ENCODE measurements around the gene DUSP23.

Gene DUSP23

DNA sequence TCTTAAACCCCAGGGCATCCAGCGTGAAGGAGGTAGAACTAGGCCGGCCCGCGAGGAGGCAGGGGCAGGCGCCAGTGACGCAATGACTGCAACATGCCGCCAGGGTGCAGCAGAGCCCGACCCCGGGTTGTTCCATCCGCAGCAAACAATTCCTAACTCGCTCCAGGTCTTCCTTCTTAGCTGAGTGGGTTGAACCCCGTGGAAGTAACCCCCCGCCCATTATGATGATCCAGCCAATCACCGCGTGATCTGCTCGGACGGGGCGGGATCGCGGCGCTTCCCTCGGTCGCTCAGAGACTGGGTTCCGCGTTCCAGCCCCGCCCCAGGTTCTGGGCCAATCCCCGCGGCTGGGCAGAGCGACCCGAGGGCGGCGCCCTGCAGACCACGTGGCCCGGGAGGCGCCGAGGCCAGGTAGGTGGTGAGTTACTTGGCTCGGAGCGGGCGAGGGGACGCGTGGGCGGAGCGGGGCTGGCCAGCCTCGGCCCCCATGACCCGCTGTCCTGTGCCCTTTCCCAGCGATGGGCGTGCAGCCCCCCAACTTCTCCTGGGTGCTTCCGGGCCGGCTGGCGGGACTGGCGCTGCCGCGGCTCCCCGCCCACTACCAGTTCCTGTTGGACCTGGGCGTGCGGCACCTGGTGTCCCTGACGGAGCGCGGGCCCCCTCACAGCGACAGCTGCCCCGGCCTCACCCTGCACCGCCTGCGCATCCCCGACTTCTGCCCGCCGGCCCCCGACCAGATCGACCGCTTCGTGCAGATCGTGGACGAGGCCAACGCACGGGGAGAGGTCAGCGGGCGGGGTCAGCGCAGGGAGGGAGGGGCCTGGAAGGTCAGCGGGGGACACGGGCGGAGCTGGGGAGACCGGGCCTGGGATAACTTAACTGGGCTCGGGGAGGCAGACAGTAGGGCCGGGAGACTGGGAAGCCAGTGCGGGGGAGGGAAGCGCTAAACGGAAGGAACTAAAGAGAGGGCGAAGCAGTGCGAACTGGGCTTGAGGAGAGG, at the start of gene DUSP23:
TSS of gene DUSP23 (plus strand) at position 380 of the 1,000 bp plus-strand sequence. CDS start at position 519, 139 bp downstream.
- peak; percentile 50 for DNase-seq (ENCODE audit: low read depth)
- TF ChIP-seq, protein P1, sequence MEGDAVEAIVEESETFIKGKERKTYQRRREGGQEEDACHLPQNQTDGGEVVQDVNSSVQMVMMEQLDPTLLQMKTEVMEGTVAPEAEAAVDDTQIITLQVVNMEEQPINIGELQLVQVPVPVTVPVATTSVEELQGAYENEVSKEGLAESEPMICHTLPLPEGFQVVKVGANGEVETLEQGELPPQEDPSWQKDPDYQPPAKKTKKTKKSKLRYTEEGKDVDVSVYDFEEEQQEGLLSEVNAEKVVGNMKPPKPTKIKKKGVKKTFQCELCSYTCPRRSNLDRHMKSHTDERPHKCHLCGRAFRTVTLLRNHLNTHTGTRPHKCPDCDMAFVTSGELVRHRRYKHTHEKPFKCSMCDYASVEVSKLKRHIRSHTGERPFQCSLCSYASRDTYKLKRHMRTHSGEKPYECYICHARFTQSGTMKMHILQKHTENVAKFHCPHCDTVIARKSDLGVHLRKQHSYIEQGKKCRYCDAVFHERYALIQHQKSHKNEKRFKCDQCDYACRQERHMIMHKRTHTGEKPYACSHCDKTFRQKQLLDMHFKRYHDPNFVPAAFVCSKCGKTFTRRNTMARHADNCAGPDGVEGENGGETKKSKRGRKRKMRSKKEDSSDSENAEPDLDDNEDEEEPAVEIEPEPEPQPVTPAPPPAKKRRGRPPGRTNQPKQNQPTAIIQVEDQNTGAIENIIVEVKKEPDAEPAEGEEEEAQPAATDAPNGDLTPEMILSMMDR (IDR thresholded peaks at IDR 0.05; ENCODE audit: low read depth, low read length, missing control alignments): peak; percentile 85
- peak within 1 kb of the TSS; percentile 50 for H3K4me3 ChIP-seq (ENCODE audit: low read depth, low read length)

DNA sequence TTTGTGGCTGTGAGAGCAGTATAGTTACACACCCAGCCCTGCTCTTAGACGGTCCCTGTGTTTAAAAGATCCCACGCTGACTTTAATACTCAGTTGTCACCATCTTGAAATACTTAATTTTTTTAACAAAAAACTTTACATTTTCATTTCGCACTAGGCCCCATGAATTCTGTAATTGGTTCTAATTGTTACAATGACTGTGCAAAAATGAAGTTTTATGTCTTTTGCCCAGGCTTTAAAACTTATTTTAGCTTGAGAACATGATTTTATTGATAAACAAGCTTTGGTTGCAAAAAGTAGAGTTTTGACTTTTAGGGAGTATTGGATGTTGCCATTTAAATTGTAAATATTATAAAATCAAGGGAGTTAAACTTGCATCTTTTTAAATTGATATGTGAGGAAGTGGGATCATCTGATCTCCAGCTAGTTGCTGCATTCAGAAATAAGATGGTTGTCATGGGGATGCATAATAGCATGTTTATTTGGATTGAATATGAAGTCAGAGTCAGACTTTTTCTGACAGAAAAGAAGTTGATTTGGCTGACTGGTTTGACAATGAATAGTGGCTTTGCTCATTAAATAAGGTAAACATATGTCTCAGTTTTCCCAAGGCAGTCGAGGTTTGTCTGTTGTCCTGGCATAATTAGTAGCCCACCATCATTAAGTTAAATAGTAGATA, 43.4 kb upstream of the DUSP23 start:
- TF ChIP-seq, protein P1 (IDR thresholded peaks at IDR 0.05; ENCODE audit: low read depth, low read length, missing control alignments): no peak
- DNase-seq (ENCODE audit: low read depth): no peak
- no peak overlapping the region for H3K4me3 ChIP-seq (ENCODE audit: low read depth, low read length)

DNA sequence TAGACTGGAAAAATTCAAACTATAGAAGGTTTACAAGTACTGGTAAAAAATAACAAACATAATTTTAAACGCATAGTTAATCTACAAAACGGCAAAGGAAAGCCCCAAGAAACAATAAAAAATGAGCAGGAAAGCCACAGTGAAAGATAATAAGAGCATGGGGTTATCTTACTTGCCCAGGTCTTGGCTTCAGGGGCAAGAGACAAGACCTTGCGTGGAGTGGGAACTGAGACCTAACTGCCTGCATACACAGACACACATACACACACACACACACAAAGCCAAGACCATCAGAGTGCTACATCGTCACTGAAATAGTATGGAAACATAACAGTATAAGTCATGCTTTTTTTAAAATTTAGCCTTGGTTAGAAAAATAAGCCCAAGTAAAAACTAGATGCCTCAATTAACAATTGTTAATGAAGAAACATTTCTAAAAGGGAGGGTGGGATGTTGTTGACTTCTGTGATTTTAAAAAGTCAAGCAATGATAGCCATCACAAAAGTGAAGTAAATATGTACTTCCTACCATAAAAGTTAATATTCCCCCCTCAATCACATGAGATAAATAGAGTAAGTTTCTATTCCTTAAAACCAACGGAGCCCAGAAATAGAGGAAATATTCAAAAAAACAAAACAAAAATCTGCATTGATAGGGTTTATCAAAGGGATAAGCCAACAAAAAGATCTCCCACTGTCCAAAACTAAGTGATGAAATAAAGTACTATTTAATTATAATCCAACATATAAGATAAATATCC, 36.9 kb upstream of the DUSP23 start:
- H3K4me3 ChIP-seq (ENCODE audit: low read depth, low read length): no peak overlapping the region
- TF ChIP-seq, protein P1 (IDR thresholded peaks at IDR 0.05; ENCODE audit: low read depth, low read length, missing control alignments): no peak
- no peak for DNase-seq (ENCODE audit: low read depth)

DNA sequence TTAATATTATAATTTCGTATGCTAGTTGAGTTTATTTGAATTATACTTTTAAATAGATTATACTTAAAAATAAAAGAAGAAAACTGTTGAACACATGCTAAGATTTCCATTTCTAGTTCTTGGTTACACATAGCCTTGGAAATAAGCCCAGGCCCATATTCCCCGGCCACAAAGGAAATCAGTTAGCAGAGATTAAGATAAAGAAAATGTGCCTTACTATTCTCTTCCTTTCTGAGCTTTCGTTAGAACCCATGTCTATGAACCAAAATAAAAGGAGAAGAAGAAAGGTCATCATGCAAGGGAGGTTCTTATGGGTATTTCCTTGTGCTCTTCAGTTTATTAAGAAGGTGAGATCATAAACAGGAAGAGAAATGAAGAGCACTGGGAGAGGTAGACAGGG, 34.1 kb upstream of the DUSP23 start:
- H3K4me3 ChIP-seq (ENCODE audit: low read depth, low read length): no peak overlapping the region

DNA sequence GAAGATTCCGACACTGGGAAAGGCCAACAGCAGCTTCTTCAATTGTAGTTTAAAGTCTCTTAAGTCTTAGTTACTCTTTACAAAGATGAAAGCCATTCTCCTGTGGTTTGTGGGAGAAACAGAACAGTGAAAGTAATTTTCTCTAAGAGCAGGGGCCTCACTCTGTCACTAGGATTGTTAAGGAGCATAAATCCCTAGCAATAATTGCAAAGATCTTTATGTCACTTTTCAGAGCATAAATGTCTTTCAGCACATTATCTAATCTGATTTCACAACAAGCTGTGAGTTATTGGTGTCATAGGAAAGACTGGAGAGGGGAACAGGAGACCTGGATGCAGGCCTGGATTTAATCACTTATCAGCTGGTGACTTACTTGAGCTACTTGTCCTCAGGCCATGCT, 32.4 kb upstream of the DUSP23 start:
- TF ChIP-seq, protein P1 (IDR thresholded peaks at IDR 0.05; ENCODE audit: low read depth, low read length, missing control alignments): no peak
- H3K4me3 ChIP-seq (ENCODE audit: low read depth, low read length): no peak overlapping the region
- DNase-seq (ENCODE audit: low read depth): no peak

More for the DNA sequence above, 34.1 kb upstream of the DUSP23 start:
- TF ChIP-seq, protein P1 (IDR thresholded peaks at IDR 0.05; ENCODE audit: low read depth, low read length, missing control alignments): no peak
- no peak for DNase-seq (ENCODE audit: low read depth)

DNA sequence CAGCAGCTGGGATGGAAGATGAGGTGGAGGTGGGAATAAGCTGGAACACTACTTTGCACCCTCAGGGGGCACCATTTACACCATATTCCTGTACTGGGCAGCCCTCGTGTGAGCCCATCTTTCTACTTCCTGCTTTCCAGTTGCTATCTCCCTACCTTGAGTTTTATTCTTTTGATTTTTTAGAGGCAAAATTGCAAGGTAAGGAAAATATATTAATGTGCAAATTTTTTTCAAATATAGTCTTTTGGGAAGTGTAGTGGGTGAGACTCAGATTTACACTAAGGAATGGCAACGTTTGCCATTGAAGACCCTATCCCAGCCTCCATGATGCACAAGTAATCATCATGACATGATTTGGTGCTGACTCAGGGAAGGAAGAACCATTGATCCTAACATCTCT, 31.1 kb upstream of the DUSP23 start:
- DNase-seq (ENCODE audit: low read depth): no peak
- no peak overlapping the region for H3K4me3 ChIP-seq (ENCODE audit: low read depth, low read length)
- TF ChIP-seq, protein P1 (IDR thresholded peaks at IDR 0.05; ENCODE audit: low read depth, low read length, missing control alignments): no peak

Data from GM12864 (cell line).